HG02678 (cell line): ENCODE measurements around the gene MMS19.
"Not testable (repeated sequence)": the region's sequence is repeated elsewhere in the genome, so short reads cannot be mapped to it uniquely, and the experiment has no call there.

ENCODE experiments used
- ATAC-seq: cut with Tn5 transposase; IDR thresholded peaks from one replicate; pipeline ENCODE4 v1.9.1; 2021; ENCODE audit warnings: mild to moderate bottlenecking, moderate library complexity; ENCODE audit not compliant: unreplicated experiment

The MMS19 gene

DNA sequence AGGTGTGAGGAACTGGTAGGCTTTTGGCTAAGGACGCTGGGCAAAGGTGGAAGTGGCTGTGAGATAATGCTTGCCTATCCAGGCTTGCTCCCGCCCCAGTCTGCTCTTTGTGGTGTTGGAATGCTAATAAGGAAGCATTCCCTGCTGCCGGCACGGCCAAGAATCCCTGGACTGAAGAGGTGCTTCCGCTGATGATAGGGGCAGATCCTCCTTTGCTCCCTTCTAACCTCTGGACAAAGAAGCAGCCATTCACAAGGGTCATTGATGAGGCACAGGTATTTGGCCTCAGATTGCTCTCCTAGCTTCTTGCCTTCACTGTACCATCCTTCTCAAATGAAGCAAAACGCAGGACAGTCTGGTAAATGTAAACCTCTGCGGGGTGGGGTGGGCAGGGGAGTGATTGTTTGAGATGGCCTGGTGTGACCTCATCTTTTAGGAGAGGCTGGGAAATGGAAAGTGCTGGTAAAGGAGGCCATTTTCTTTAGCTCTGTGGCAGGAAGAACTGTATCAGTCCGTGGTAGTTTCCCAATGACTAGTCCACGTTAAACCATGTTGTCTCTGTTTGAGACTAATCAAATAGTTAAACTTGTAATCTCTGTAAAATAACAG is 70.5 kb downstream of the MMS19 start:
- ATAC-seq: no peak

DNA sequence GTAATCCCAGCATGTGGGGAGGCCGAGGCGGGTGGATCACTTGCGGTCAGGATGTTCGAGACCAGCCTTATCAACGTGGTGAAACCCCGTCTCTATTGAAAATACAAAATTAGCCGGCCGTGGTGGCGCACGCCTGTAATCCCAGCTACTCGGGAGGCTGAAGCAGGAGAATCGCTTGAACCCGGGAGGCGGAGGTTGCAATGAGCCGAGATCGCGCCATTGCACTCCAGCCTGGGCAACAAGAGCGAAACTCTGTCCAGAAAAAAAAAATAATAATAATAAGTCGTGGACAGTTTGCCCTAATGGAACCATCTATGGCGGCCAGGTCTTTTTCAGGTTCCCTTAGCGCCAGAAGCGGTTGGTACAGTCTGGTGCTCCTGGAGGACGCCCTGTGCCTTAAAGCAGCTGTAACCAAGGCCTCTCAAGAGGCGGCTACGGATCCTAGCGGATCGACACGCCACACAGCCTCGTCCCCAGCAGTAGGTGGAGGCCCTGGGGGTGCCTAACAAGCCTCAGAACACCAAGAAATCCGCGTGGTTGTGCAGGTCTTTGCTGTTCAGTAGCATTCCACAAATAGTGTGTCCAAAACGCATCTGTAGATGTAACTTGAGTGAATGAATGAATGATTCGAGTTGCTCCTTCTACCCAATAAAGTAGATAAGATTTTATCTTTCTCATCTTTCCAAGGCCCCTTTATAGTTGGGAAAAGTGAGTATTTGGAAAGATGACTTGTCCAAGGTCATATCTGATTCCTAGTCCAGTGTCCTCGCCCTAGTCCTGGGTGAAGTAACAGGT is 71.2 kb downstream of the MMS19 start:
- no peak for ATAC-seq

DNA sequence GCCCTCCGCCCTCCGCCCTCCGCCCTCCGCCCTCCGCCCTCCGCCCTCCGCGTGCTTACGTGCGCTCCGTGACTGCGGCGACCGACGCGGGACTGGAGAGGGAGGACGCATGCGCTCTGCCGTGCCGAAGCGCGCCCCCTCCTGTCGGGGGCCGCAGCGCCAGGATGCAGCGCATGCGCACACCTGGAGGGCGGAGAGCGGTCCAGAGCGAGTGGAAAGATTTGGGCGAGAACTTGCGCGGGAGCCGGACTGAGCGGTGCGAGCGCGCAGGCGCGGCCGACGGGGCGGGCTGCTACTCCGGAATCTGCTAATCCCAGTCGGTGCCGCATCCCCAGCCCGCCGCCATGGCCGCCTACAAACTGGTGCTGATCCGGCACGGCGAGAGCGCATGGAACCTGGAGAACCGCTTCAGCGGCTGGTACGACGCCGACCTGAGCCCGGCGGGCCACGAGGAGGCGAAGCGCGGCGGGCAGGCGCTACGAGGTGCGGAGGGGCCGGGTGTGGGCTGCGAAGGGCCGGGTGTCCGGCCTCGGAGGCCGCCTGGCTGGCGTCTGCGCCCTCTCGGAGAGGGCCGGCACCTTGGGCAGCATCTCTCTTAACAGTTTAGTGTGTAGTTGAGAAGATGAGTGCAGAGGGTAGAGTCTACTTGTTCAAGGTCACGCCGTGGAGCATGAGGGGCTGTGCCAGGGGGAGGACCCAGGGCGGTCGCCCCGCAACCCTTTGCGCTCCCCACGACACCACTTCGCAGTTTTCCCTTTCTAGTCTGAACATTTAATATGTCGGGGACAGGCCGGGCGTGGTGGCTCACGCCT is 72.1 kb downstream of the MMS19 start, which contains the start of gene PGAM1:
PGAM1 (plus strand) TSS at position 228 of the 812 bp plus-strand sequence; CDS start at position 345, 117 bp downstream.
- ATAC-seq: peak; percentile 88

DNA sequence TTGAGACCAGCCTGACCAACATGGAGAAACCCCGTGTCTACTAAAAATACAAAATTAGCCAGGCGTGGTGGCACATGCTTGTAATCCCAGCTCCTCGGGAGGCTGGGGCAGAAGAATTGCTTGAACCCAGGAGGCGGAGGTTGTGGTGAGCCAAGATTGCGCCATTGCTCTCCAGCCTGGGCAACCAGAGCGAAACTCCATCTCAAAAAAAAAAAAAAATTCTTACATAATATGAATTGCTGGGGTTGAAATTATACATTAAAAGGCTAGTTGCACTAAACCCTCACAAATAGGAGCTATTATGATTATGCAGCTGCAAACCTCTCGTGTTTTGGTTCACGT is 74.5 kb downstream of the MMS19 start:
- ATAC-seq: not testable (repeated sequence)

DNA sequence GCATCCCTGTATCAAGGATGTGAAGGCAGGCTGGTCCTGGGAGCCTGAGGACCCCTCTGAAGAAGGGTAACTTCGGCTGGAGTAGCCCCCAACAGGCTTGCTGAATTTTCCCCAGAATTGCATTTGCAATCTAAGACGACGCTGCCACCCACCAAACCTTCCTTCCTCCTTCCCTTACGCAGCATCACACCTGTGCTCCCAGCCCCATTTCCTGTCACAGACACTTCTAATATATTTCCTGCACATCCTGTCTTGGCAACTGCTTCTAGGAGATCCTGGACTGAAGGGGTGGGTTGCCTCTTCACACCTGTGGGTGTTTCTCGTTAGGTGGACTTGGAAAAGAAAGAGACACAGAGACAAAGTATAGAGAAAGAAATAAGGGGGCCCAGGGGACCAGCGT is 81.7 kb downstream of the MMS19 start:
- no peak for ATAC-seq

DNA sequence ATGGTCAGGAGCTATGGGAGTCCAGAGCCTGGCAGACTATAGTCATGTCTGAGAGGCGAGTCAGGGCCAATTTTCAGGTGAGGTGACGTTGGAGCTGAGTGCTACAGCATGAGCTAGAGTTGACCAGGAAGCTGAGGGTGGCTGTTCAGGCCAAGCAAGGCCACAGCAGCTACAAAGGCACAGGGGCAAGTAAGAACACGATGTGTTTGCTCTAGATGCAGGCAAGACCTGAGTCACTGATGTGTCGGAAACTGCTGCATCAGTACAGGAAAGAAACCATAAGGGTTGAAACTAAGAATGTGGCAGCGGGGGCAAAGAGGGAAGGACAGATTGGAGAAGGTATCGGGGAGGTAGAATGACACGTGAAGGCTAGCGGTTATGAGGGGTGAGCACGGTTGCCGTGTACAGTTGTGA is 85.3 kb downstream of the MMS19 start:
- no peak for ATAC-seq

DNA sequence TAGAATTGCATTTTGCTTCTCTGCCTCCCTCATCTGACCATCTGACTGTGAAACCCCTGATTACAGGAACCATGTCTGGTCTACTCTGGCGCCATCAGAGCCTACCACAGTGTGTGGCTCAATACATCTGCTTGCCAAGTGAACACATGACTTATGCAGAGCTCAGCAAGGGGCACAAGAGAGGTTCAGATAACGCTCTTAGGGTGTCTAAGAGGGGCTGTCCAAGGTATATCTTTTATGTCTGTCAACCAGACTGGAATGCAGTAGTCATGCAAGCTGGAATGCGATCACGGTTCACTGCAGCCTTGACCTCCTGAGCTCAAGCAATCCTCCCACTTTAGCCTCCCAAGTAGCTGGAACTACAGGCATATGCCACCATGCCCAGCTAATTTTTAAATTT is 86.8 kb downstream of the MMS19 start:
- no peak for ATAC-seq

DNA sequence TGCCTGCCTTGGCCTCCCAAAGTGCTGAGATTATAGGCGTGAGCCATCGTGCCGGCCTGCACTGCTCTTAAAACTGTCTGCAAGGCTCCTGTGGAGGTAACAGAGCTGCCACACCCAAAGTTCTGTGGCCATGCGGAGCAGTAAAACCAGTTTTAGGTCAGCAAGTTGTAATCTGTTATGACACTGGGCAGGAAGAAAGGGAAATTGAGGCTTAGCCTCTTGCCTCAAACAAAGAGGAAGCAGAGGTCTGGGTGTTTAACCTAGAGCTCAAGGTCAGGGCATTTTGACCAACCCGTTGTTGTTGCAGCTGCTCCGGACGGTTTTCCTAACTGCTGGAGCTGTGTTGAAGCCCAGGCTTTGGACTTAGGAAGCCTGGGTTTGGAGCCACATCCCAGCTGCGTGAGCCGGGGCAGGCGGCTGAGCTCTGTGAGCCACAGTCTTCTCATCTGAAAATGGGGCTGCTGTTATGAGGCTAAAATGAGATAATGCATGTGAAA is 89.7 kb downstream of the MMS19 start:
- ATAC-seq: no peak
